Mesodermal cell (in vitro differentiated cells): ENCODE results near the gene WNT2.

Source experiments
- H3K27ac ChIP-seq: 2 replicates; pipeline ENCODE4 v1.7.0; 2013; ENCODE audit warnings: mild to moderate bottlenecking, low read depth, low read length, moderate library complexity; ENCODE audit not compliant: severe bottlenecking
- H3K36me3 ChIP-seq: 2 replicates; pipeline ENCODE4 v1.7.1; 2013; ENCODE audit warnings: mild to moderate bottlenecking, low read length, moderate library complexity; ENCODE audit not compliant: control insufficient read depth, insufficient read depth
- H3K4me1 ChIP-seq: one replicate; pipeline ENCODE4 v1.7.1; 2013; ENCODE audit warnings: mild to moderate bottlenecking, low read length; ENCODE audit not compliant: insufficient read depth, control insufficient read depth, poor library complexity, severe bottlenecking
- H3K4me3 ChIP-seq: 2 replicates; pipeline ENCODE4 v1.7.0; 2013; ENCODE audit warnings: low read length, control low read depth, mild to moderate bottlenecking; ENCODE audit not compliant: insufficient read depth, poor library complexity, severe bottlenecking; ENCODE audit errors: extremely low read depth
- H3K9me3 ChIP-seq: 2 replicates; pipeline ENCODE4 v1.7.1; 2013; ENCODE audit warnings: mild to moderate bottlenecking, low read length, moderate library complexity; ENCODE audit not compliant: control insufficient read depth
- WGBS, 2 experiments: methylation state at CpG; one replicate each; pipeline ENCODE4 v1.1.5; 2013; ENCODE audit warnings: missing lambda C conversion rate in 2 of 2; ENCODE audit not compliant: insufficient coverage in 2 of 2; 5-methylcytosine and 5-hydroxymethylcytosine counted together

Gene WNT2

GRCh38 chr7:117279931-117280557, 42.8 kb downstream of the WNT2 start:
- Histone ChIP-seq H3K4me3 (no peak overlapping the region), H3K9me3 (no peaks in the 10 kb centered on the region), H3K36me3 (no peaks in the 10 kb centered on the region), H3K27ac (no peak overlapping the region), H3K4me1 (no peaks in the 10 kb centered on the region)
- 87 to 88% methylated on average over 8 to 11 of the region's 12 CpGs for WGBS, 2 experiments

- WGBS, 2 experiments: 88 to 89% methylated on average over 1 of the region's 2 CpGs
- no peak overlapping the region for H3K27ac ChIP-seq
Observed at GRCh38 chr7:117279203-117279602, 43.7 kb downstream of the WNT2 start.

GRCh38 chr7:117278040-117278439, 44.8 kb downstream of the WNT2 start:
- H3K27ac ChIP-seq: no peak overlapping the region
- 95 to 99% methylated on average over 9 to 10 of the region's 10 CpGs for WGBS, 2 experiments
- no peaks in the 10 kb centered on the region for H3K36me3 ChIP-seq
- H3K4me1 ChIP-seq: no peaks in the 10 kb centered on the region
- H3K9me3 ChIP-seq: no peaks in the 10 kb centered on the region
- H3K4me3 ChIP-seq: no peak overlapping the region

More at GRCh38 chr7:117279203-117279602, 43.7 kb downstream of the WNT2 start:
- Histone ChIP-seq H3K4me1 (no peaks in the 10 kb centered on the region), H3K36me3 (no peaks in the 10 kb centered on the region), H3K9me3 (no peaks in the 10 kb centered on the region), H3K4me3 (no peak overlapping the region)

GRCh38 chr7:117277576-117277975, 45.3 kb downstream of the WNT2 start:
- H3K4me1 ChIP-seq: no peaks in the 10 kb centered on the region
- no peaks in the 10 kb centered on the region for H3K36me3 ChIP-seq
- no peak overlapping the region for H3K4me3 ChIP-seq
- H3K9me3 ChIP-seq: no peaks in the 10 kb centered on the region
- WGBS, 2 experiments: 88 to 100% methylated on average over 1 to 3 of the region's 3 CpGs
- H3K27ac ChIP-seq: no peak overlapping the region

GRCh38 chr7:117274951-117275350, 47.9 kb downstream of the WNT2 start:
- H3K9me3 ChIP-seq: no peaks in the 10 kb centered on the region
- no peak overlapping the region for H3K4me3 ChIP-seq
- no peak overlapping the region for H3K27ac ChIP-seq
- no peaks in the 10 kb centered on the region for H3K36me3 ChIP-seq
- WGBS, 2 experiments: 84 to 96% methylated on average over 2 to 3 of the region's 4 CpGs
- no peaks in the 10 kb centered on the region for H3K4me1 ChIP-seq

- Histone ChIP-seq H3K4me3 (no peak overlapping the region), H3K9me3 (no peaks in the 10 kb centered on the region), H3K4me1 (no peaks in the 10 kb centered on the region), H3K27ac (no peak overlapping the region), H3K36me3 (no peaks in the 10 kb centered on the region)
- 75 to 86% methylated on average over 4 to 10 of the region's 11 CpGs for WGBS, 2 experiments
Observed at GRCh38 chr7:117273814-117274225, 49.0 kb downstream of the WNT2 start.

GRCh38 chr7:117273325-117273724, 49.5 kb downstream of the WNT2 start:
- Histone ChIP-seq H3K9me3 (no peaks in the 10 kb centered on the region), H3K27ac (no peak overlapping the region)

GRCh38 chr7:117272017-117272759, 50.7 kb downstream of the WNT2 start:
- Histone ChIP-seq H3K4me3 (no peak overlapping the region), H3K27ac (no peak overlapping the region), H3K9me3 (no peaks in the 10 kb centered on the region), H3K36me3 (no peaks in the 10 kb centered on the region), H3K4me1 (no peaks in the 10 kb centered on the region)
- WGBS, 2 experiments: 100% methylated on average over 1 of the region's 2 CpGs; no CpG with 5 or more reads in 1 of the 2 experiments

More at GRCh38 chr7:117273325-117273724, 49.5 kb downstream of the WNT2 start:
- H3K4me1 ChIP-seq: no peaks in the 10 kb centered on the region
- no peak overlapping the region for H3K4me3 ChIP-seq
- no CpG with 5 or more reads among the region's 2 CpGs for WGBS, 2 experiments
- H3K36me3 ChIP-seq: no peaks in the 10 kb centered on the region

- Histone ChIP-seq H3K4me3 (no peak overlapping the region), H3K9me3 (no peaks in the 10 kb centered on the region), H3K27ac (no peak overlapping the region), H3K4me1 (no peaks in the 10 kb centered on the region), H3K36me3 (no peaks in the 10 kb centered on the region)
- WGBS, 2 experiments: 86% methylated on average over 2 of the region's 3 CpGs; no CpG with 5 or more reads in 1 of the 2 experiments
Observed at GRCh38 chr7:117271566-117271965, 51.3 kb downstream of the WNT2 start.

- 86 to 91% methylated on average over 7 of the region's 9 CpGs for WGBS, 2 experiments
- Histone ChIP-seq H3K36me3 (no peaks in the 10 kb centered on the region), H3K4me1 (no peaks in the 10 kb centered on the region), H3K27ac (no peak overlapping the region), H3K9me3 (no peaks in the 10 kb centered on the region), H3K4me3 (no peak overlapping the region)
Observed at GRCh38 chr7:117270371-117270770, 52.5 kb downstream of the WNT2 start.

- H3K36me3 ChIP-seq: no peaks in the 10 kb centered on the region
- WGBS, 2 experiments: 100% methylated on average over 1 of the region's 3 CpGs; no CpG with 5 or more reads in 1 of the 2 experiments
- H3K4me1 ChIP-seq: no peaks in the 10 kb centered on the region
- no peak overlapping the region for H3K27ac ChIP-seq
- no peaks in the 10 kb centered on the region for H3K9me3 ChIP-seq
- no peak overlapping the region for H3K4me3 ChIP-seq
Observed at GRCh38 chr7:117269886-117270285, 53.0 kb downstream of the WNT2 start.
